Rectal smooth muscle tissue (tissue), 1 donor: ENCODE measurements around the gene MRGPRD.

Experiments used
- H3K27ac ChIP-seq: one replicate; pipeline ENCODE4 v1.7.0; 2013; ENCODE audit warnings: low read depth, low read length, inconsistent platforms
- H3K27me3 ChIP-seq: one replicate; pipeline ENCODE4 v1.7.0; 2013; ENCODE audit warnings: low read length; ENCODE audit not compliant: control insufficient read depth, insufficient read depth
- H3K36me3 ChIP-seq: one replicate; pipeline ENCODE4 v1.7.0; 2013; ENCODE audit warnings: low read length; ENCODE audit not compliant: control insufficient read depth, insufficient read depth
- H3K4me1 ChIP-seq: one replicate; pipeline ENCODE4 v1.7.0; 2013; ENCODE audit warnings: low read length; ENCODE audit not compliant: control insufficient read depth, insufficient read depth
- H3K4me3 ChIP-seq: one replicate; pipeline ENCODE4 v1.7.0; 2013; ENCODE audit warnings: low read length
- H3K9ac ChIP-seq: one replicate; pipeline ENCODE4 v1.7.0; 2013; ENCODE audit warnings: low read length

Gene MRGPRD

DNA sequence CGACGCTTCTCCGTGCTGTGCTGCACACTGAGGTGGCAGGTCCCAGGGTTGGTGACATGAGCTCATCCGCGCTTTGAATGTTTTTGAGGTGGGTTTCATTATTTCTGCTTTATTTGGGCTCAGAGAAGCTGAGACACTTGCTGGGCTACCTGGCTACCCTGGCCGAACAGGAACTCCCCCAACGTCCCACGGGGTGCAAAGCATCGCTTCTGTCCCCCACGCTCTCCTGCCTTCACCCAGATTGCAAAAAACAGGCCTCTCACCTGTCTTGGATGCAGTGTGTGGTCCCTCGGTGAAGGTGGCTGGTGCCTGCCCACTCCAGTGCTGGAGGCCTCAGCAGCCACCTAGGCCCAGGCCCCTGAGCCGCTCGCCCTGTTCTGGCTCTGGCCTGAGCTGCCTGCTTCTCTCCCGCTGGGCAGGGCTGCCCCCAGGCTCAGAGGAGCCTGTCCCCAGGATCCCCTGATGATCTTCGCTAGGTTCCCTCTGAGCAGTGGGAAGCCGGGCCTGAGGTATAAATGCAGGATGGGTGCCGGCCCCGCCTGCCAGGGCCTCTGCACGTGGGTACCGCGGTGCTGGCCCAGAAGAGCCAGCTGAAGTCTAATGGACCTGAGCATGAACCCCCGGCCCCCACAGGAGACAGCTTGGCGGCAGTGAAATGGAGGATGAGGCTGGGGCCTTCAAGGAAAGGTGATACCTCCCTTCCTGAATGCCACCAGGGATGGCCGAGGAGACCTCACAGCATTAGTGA lies 15.8 kb upstream of the MRGPRD start:
- peaks cover 34% of the 10 kb centered on the region for H3K4me1 ChIP-seq
- H3K4me3 ChIP-seq = no peak overlapping the region
- no peak overlapping the region for H3K27ac ChIP-seq
- no peaks in the 10 kb centered on the region for H3K36me3 ChIP-seq
- H3K9ac ChIP-seq = no peak overlapping the region
- H3K27me3 ChIP-seq = no peaks in the 10 kb centered on the region

DNA sequence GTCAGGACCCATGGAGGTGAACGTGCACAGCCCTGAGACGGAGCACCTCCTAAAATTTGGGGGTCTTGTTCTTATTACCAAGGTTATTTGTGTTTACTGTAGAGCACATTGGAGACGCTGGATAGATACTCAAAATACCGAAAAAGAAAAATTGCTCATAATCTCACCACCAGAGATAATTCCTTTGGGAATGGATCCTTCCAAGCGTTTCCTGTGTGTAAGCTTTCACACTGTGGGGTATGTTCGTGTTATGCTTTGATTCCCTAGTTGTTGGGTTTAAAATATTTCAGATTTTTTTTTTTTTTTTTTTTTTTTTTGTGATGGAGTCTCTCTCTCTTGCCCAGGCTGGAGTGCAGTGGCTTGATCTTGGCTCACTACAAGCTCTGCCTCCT lies 14.1 kb upstream of the MRGPRD start:
- H3K27ac ChIP-seq = no peak overlapping the region
- H3K4me3 ChIP-seq = no peak overlapping the region
- H3K36me3 ChIP-seq = no peaks in the 10 kb centered on the region
- H3K9ac ChIP-seq = no peak overlapping the region
- H3K27me3 ChIP-seq = no peaks in the 10 kb centered on the region
- H3K4me1 ChIP-seq = peaks cover 20% of the 10 kb centered on the region

DNA sequence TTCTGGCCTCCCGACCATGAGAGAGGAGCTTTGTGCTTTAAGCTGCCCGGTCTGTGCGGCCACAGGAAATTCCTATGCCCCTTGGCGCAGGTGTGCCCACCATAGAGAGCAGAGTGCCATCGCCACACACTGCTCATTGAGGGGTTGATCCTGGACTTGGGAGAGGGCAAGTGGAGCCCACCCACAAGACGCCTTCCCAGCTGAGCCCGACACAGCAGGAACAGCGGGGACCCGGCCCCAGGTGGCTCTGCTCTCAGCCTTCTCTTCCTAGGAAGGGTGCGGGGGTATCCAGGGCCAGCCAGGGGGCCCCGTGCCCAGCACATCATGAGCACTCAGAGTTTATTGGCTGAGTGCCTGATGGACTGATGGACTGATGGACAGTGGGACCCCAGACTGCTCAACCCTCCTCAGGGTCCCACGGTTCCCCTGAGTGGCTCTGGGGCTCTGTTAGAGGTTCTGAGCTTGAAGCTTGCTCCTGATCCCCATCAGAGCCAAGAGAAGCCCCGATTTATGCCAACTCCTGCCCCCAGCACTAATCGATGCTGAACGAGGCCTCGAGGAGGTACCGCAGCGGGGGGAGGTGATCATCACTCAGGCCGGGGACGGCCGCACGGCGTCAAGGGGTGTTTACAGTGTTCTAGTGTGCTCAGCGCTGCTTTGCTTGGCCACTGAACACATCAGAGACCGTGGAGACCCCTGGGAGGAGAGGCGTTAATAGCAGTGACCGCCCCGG lies 13.5 kb upstream of the MRGPRD start:
- Histone ChIP-seq H3K4me1 (peaks cover 16% of the 10 kb centered on the region), H3K27me3 (no peaks in the 10 kb centered on the region), H3K36me3 (no peaks in the 10 kb centered on the region), H3K4me3 (no peak overlapping the region), H3K9ac (no peak overlapping the region), H3K27ac (no peak overlapping the region)

DNA sequence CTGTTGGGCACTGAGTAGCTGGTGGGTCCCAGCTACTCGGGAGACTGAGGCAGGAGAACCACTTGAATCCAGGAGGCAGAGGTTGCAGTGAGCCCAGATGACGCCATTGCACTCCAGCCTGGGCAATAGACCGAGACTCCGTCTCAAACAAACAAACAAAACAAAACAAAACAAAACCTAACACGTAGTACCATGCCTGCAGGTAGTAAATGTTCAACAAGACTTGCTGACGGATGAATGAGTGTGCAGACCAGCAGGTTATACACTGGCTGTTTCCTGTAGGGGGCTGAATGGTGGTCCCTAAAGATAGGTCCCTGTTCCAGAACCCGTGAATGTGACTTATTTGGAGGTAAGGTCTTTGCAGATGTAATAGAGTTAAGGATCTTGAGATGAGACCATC lies 12.8 kb upstream of the MRGPRD start:
- Histone ChIP-seq H3K27me3 (no peaks in the 10 kb centered on the region), H3K4me1 (peaks cover 8% of the 10 kb centered on the region), H3K9ac (no peak overlapping the region), H3K4me3 (no peak overlapping the region), H3K36me3 (no peaks in the 10 kb centered on the region), H3K27ac (no peak overlapping the region)

DNA sequence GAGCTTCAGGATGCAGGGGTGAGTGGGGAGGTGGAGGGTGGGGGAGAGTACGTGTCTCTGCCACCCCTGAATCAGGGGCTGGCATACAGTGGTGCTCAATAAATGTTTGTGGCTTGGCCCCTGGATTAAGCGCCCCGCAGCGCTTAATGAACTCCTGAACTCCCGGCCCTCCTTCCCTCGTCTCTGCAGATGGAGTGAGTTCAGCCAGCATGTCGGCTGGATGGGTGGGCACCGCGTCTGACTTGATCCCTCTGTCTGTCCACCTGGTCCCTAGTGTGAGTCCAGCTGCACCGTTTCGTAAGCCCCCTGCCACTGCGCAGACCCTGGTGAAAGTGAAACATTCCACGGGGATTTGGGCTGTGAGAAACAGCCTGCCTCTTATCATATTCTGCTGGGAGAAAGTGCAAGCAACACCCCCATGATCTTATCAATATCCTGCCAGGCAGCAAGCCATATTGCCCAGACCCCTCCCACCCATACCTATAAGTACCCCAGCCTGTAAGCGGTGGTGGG lies 12.0 kb upstream of the MRGPRD start:
- Histone ChIP-seq H3K27ac (no peak overlapping the region), H3K4me3 (no peak overlapping the region), H3K9ac (no peak overlapping the region), H3K36me3 (no peaks in the 10 kb centered on the region), H3K4me1 (peaks cover 1% of the 10 kb centered on the region), H3K27me3 (no peaks in the 10 kb centered on the region)

DNA sequence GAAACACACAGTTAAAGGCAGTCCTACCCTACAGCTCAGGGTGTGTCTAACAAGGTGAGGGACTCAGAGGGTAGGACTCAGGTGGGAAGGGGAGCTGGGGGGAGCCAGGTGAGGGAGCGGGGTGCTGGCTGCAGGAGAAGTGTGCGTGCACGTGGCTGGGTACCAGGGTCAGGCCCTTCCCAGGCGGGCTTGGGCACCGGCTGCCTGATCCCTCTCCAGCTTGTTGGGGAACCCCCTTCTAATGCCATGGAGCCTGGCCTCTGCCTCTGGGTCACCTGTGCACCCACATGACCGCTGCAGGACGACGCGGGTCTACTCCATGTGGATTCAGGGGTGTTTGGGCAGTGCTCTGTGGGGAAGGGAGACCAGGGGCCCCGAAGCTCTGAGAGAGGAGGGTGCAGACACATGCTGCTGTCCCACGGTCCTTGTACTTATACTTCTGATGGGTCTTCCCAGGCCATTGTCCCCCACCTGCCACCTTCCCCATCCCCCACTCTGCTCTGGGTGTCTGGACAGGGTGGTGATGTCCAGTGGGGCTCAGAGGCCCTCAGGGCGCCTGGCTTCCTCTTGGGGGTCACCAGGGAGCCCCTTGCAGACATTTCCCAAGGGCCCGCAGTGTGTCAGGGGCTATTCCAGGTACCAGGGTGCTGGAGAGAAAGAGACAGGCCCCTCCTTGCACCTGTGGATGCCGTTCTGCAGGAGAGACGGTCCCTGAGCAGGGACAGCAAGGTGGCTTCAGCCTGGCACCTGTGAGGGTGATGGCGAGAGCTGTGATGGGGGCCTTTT lies 10.4 kb upstream of the MRGPRD start:
- H3K9ac ChIP-seq = no peak overlapping the region
- H3K4me1 ChIP-seq = no peaks in the 10 kb centered on the region
- no peak overlapping the region for H3K27ac ChIP-seq
- H3K36me3 ChIP-seq = no peaks in the 10 kb centered on the region
- no peaks in the 10 kb centered on the region for H3K27me3 ChIP-seq
- H3K4me3 ChIP-seq = no peak overlapping the region

DNA sequence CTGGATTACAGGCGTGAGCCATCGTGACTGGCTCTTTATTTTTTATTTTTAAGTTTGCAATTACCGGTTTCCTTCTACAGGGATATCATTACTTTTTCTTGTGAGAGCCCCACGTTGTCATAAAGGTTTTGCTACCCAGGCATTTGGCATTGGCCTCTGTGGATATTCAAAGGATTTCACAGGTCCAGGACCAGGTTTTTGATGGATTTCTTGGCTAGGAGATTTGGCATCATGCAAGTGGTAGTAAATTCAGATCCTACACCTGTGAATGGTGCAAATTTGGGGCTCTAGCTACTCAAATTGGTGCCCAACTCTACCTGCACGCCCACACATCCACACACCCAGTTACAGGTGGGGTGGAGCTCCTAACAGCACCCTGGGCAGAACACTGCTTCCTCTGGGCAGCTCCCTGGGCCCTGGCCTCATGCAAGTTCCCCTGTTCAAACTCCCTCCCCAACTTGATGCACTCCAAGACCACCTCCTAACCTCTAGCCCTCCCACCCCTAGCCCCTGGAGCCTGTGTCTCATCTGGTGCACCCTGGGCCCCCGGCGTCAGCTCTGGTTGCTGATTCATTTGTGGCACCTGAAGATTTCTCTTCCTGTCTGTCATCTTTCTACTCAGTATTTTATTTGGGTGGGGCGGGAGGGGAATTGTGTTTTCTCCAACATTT lies 9.3 kb upstream of the MRGPRD start:
- no peaks in the 10 kb centered on the region for H3K27me3 ChIP-seq
- no peak overlapping the region for H3K9ac ChIP-seq
- H3K27ac ChIP-seq = no peak overlapping the region
- H3K4me3 ChIP-seq = no peak overlapping the region
- no peaks in the 10 kb centered on the region for H3K36me3 ChIP-seq
- no peaks in the 10 kb centered on the region for H3K4me1 ChIP-seq

DNA sequence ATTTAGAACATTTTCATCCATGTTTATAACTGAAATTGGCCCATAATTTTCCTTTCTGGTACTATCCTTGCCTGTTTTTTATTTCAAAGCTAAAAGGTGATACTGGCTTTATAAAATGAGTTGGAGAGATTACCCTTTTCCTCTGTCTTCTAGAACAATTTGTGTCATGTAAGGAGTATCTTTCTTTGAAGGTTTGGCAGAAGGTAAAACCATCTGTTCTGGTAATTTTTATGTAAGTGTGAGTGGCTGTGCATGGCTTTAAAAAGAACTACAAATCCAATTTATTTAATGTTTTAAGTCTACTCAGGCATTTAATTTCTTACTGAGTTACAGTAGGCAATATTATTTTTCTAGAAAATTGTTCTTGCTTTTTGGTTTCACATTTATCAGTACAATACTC lies 7.7 kb upstream of the MRGPRD start:
- H3K27ac ChIP-seq = no peak overlapping the region
- no peaks in the 10 kb centered on the region for H3K36me3 ChIP-seq
- no peaks in the 10 kb centered on the region for H3K4me1 ChIP-seq
- H3K9ac ChIP-seq = no peak overlapping the region
- H3K27me3 ChIP-seq = no peaks in the 10 kb centered on the region
- H3K4me3 ChIP-seq = no peak overlapping the region

DNA sequence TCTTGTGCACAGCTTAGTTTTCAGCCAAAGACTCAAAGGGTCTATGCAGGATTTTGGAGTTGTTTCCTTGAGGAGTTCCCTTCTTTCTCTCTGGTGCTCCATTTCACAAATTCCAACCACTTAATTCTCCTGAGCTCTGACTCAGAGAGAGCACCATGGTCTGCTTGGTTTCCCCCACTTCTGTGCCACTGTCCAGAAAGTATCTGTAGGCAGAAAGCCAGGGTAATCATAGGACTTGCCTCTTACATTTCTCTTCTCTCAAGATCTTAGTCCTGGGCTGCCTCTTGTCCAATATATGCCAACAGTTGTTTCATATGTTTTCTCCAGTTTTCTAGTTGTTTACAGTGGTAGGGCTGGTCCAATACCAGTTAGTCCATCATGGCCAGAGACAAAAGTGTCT lies 6.4 kb upstream of the MRGPRD start:
- Histone ChIP-seq H3K4me1 (no peaks in the 10 kb centered on the region), H3K4me3 (no peak overlapping the region), H3K36me3 (no peaks in the 10 kb centered on the region), H3K9ac (no peak overlapping the region), H3K27ac (no peak overlapping the region), H3K27me3 (no peaks in the 10 kb centered on the region)

DNA sequence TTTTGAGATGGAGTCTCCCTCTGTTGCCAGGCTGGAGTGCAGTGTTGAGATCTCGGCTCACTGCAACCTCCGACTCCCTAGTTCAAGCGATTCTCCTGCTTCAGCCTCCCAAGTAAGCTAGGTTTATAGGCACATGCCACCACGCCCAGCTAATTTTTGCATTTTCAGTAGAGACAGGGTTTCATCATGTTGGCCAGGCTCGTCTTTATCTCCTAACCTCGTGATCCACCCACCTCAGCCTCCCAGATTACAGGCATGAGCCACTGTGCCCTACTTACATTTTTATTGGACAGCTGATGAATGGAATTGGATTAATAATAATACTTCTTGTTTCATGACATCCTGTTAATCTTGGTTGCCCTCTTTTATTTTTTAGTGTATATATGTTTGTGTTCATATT lies 3.0 kb upstream of the MRGPRD start:
- Histone ChIP-seq H3K4me1 (no peaks in the 10 kb centered on the region), H3K27ac (no peak overlapping the region), H3K27me3 (no peaks in the 10 kb centered on the region), H3K9ac (no peak overlapping the region), H3K36me3 (no peaks in the 10 kb centered on the region), H3K4me3 (no peak overlapping the region)

DNA sequence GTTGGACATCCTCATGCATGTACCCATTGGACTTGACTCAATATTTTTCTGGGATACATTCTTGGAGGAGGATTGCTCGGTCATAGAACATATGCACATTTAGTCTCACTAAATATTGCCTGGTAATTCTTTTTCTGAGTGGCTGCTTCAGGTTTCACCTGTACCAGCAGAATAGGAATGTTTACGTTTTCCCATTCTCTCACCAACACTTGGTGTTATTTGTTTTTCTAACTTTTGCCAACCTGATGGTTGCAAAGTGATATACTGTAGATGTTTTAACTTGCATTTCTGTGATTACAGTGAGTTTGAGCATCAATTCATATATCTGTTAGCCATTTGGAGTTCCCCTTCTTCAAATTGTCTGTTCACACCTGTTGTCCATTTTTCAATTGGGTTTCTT lies 1.3 kb upstream of the MRGPRD start:
- H3K27me3 ChIP-seq = no peaks in the 10 kb centered on the region
- H3K9ac ChIP-seq = no peak overlapping the region
- H3K27ac ChIP-seq = no peak overlapping the region
- no peak overlapping the region for H3K4me3 ChIP-seq
- no peaks in the 10 kb centered on the region for H3K4me1 ChIP-seq
- no peaks in the 10 kb centered on the region for H3K36me3 ChIP-seq
